ENCODE results near the gene GRAMD1A.
"Not testable (repeated sequence)": the region's sequence is repeated elsewhere in the genome, so short reads cannot be mapped to it uniquely, and the experiment has no call there.

Gene GRAMD1A

GRCh38 chr19:35049456-35049855 is 49.3 kb downstream of the GRAMD1A start:
- Histone ChIP-seq H3K27ac (peak overlapping the region in 3 of 11 experiments; percentile 24 to 91 (median 32); a peak in 3 of 22 replicates), H4K20me1 (peaks cover 0 to 11% (median 0%) of the 10 kb centered on the region in 11 experiments; a peak in 3 of 22 replicates), H3K4me3 (no peak overlapping the region), H3K9ac (peak overlapping the region in 1 of 11 experiments; percentile 41; a peak in 1 of 22 replicates), H3K9me3 (replicated peaks in 1 of 11) (no peaks in the 10 kb centered on the region), H3K4me2 (peak overlapping the region in 8 of 11 experiments; percentile 19 to 94 (median 76); a peak in 12 of 22 replicates), H3K36me3 (peaks cover 0 to 16% (median 0%) of the 10 kb centered on the region in 11 experiments; a peak in 1 of 22 replicates), H3K27me3 (no peaks in the 10 kb centered on the region), H3K4me1 (peaks cover 33 to 68% (median 62%) of the 10 kb centered on the region in 10 experiments)
- no peak for TF ChIP-seq Cebpa-rat (IDR thresholded peaks at IDR 0.05)

DNA sequence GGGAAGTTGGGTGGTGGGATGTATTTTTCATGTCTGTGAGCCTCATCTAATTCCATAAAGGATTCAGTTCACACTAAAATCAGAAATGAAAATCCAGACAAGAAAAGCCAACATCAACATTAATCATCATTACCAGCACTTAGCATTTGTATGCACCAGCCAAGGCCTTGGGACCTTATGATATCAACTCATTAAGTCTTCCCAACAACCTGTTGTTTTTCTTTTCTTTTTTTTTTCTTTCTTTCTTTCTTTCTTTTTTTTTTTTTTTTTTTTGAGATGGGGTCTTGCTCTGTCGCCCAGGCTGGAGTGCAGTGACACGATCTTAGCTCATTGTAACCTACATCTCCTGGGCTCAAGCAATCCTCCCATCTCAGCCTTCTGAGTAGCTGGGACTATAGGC is 50.5 kb downstream of the GRAMD1A start:
- H4K20me1 ChIP-seq, result not testable (repeated sequence)
- Histone ChIP-seq H3K4me1 (peaks cover 21 to 68% (median 54%) of the 10 kb centered on the region in 10 experiments), H3K36me3 (peaks cover 0 to 16% (median 0%) of the 10 kb centered on the region in 11 experiments; a peak in 1 of 22 replicates)

GRCh38 chr19:35051268-35051667 is 51.1 kb downstream of the GRAMD1A start:
- not testable (repeated sequence) for H3K9me3 ChIP-seq (replicated peaks in 1 of 11); H3K4me3 ChIP-seq; H4K20me1 ChIP-seq; H3K4me2 ChIP-seq; H3K27ac ChIP-seq; H3K9ac ChIP-seq; H3K27me3 ChIP-seq
- Histone ChIP-seq H3K36me3 (peaks cover 0 to 16% (median 0%) of the 10 kb centered on the region in 11 experiments; a peak in 1 of 22 replicates), H3K4me1 (peaks cover 15 to 66% (median 53%) of the 10 kb centered on the region in 10 experiments)

More for the DNA sequence above, 50.5 kb downstream of the GRAMD1A start:
- not testable (repeated sequence) for H3K4me2 ChIP-seq; H3K4me3 ChIP-seq; H3K9me3 ChIP-seq (replicated peaks in 1 of 11); H3K27me3 ChIP-seq; H3K9ac ChIP-seq; H3K27ac ChIP-seq

- Histone ChIP-seq H3K4me1 (peaks cover 10 to 65% (median 48%) of the 10 kb centered on the region in 10 experiments), H3K9ac (no peak overlapping the region), H3K27me3 (no peaks in the 10 kb centered on the region), H3K9me3 (replicated peaks in 1 of 11) (no peaks in the 10 kb centered on the region), H3K4me3 (no peak overlapping the region), H3K27ac (no peak overlapping the region), H3K4me2 (no peak overlapping the region), H3K36me3 (peaks cover 0 to 16% (median 0%) of the 10 kb centered on the region in 11 experiments; a peak in 1 of 22 replicates), H4K20me1 (no peaks in the 10 kb centered on the region)
- TF ChIP-seq Cebpa-rat (IDR thresholded peaks at IDR 0.05), result no peak
Measured at GRCh38 chr19:35051796-35052195, 51.7 kb downstream of the GRAMD1A start.

GRCh38 chr19:35052599-35053190 is 52.6 kb downstream of the GRAMD1A start:
- Histone ChIP-seq H3K36me3 (peaks cover 0 to 16% (median 0%) of the 10 kb centered on the region in 11 experiments; a peak in 1 of 22 replicates), H3K9ac (peak overlapping the region in 2 of 11 experiments; percentile 6 to 52; a peak in 2 of 22 replicates), H3K27me3 (no peaks in the 10 kb centered on the region), H4K20me1 (no peaks in the 10 kb centered on the region), H3K9me3 (replicated peaks in 1 of 11) (no peaks in the 10 kb centered on the region), H3K4me2 (peak overlapping the region in 4 of 11 experiments; percentile 36 to 53 (median 46); a peak in 8 of 22 replicates), H3K27ac (0 out of 22 replicates have a peak overlapping the region, but pooled peaks of 1 of the 11 experiments have one; percentile 10), H3K4me1 (peaks cover 7 to 56% (median 39%) of the 10 kb centered on the region in 10 experiments), H3K4me3 (no peak overlapping the region)
- TF ChIP-seq Cebpa-rat (IDR thresholded peaks at IDR 0.05), result no peak

- Histone ChIP-seq H3K4me1 (peaks cover 0 to 45% (median 28%) of the 10 kb centered on the region in 10 experiments; a peak in 16 of 20 replicates), H3K4me2 (peak overlapping the region in 4 of 11 experiments; percentile 36 to 53 (median 46); a peak in 4 of 22 replicates), H4K20me1 (no peaks in the 10 kb centered on the region), H3K36me3 (peaks cover 0 to 16% (median 0%) of the 10 kb centered on the region in 11 experiments; a peak in 1 of 22 replicates), H3K27me3 (no peaks in the 10 kb centered on the region), H3K27ac (no peak overlapping the region; a peak in 1 of 22 replicates), H3K9ac (no peak overlapping the region; a peak in 1 of 22 replicates), H3K9me3 (replicated peaks in 1 of 11) (no peaks in the 10 kb centered on the region), H3K4me3 (no peak overlapping the region)
- TF ChIP-seq Cebpa-rat (IDR thresholded peaks at IDR 0.05), result no peak
Measured at GRCh38 chr19:35053667-35054293, 53.7 kb downstream of the GRAMD1A start.

DNA sequence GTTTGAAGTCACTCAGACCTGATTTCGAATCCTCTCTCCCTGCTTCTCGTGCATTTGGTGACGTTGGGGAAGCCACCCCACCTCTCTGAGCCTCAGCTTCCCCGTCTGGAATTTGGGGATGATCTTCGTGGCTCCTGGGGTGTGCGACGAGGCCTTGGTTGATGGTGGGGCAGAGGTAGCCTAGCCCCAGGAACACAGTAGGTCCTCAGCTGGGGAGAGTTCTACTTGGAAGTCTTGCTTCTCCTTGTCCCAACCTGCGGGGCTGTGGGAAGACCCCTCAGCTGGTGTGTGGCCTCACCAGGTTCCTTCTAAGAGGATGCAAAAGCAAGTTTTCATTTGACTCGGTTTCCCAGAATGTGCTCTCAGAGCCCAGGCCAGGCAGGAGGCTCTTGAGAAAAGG is 54.5 kb downstream of the GRAMD1A start:
- Histone ChIP-seq H4K20me1 (no peaks in the 10 kb centered on the region), H3K4me2 (no peak overlapping the region), H3K27me3 (no peaks in the 10 kb centered on the region), H3K9ac (no peak overlapping the region), H3K9me3 (replicated peaks in 1 of 11) (no peaks in the 10 kb centered on the region), H3K4me1 (peaks cover 0 to 38% (median 21%) of the 10 kb centered on the region in 10 experiments; a peak in 16 of 20 replicates), H3K36me3 (peaks cover 0 to 12% (median 0%) of the 10 kb centered on the region in 11 experiments; a peak in 1 of 22 replicates), H3K27ac (no peak overlapping the region), H3K4me3 (no peak overlapping the region)
- TF ChIP-seq Cebpa-rat (IDR thresholded peaks at IDR 0.05), result no peak

DNA sequence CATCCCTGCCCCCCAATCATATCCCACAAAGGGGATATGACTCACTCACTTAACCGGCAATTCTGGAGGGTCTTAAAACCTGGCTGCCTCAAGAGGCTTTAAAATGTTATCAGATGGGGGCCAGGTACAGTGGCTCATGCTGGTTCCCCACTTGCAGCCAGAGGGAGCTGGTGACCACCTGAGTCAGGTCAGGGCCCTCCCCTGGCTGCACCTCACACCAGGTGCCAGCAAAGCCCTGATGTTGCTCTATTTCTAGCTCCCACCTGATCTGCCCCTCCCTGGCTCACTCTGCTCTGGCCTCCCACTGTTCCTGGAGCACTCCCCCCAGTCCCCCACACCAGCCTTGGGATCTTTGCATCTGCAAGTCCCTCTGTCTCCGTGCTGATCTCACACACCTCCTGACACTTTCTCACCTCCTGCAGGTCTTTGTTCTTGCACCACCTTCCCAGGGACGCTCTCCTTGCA is 55.6 kb downstream of the GRAMD1A start:
- H3K4me1 ChIP-seq, result peaks cover 0 to 38% (median 21%) of the 10 kb centered on the region in 10 experiments; a peak in 16 of 20 replicates
- TF ChIP-seq Cebpa-rat (IDR thresholded peaks at IDR 0.05), result no peak
- no peak overlapping the region for H3K27ac ChIP-seq
- no peak overlapping the region for H3K9ac ChIP-seq
- H3K4me2 ChIP-seq, result peak overlapping the region in 6 of 11 experiments; percentile 5 to 37 (median 18); a peak in 5 of 22 replicates
- H3K27me3 ChIP-seq, result no peaks in the 10 kb centered on the region
- peaks cover 0 to 4% (median 0%) of the 10 kb centered on the region in 11 experiments; a peak in 1 of 22 replicates for H3K36me3 ChIP-seq
- H3K4me3 ChIP-seq, result no peak overlapping the region
- H4K20me1 ChIP-seq, result no peaks in the 10 kb centered on the region
- H3K9me3 ChIP-seq (replicated peaks in 1 of 11), result no peaks in the 10 kb centered on the region

- no peak overlapping the region for H3K4me2 ChIP-seq
- 0 out of 22 replicates have a peak, but pooled peaks cover 0 to 2% (median 0%) of the 10 kb centered on the region in 11 experiments for H3K36me3 ChIP-seq
- H3K4me3 ChIP-seq, result no peak overlapping the region
- H3K27ac ChIP-seq, result no peak overlapping the region
- no peak overlapping the region; a peak in 1 of 22 replicates for H3K9ac ChIP-seq
- H3K4me1 ChIP-seq, result peaks cover 0 to 38% (median 21%) of the 10 kb centered on the region in 10 experiments; a peak in 16 of 20 replicates
- no peaks in the 10 kb centered on the region for H3K27me3 ChIP-seq
- H4K20me1 ChIP-seq, result no peaks in the 10 kb centered on the region
- H3K9me3 ChIP-seq (replicated peaks in 1 of 11), result no peaks in the 10 kb centered on the region
- TF ChIP-seq Cebpa-rat (IDR thresholded peaks at IDR 0.05), result no peak
Measured at GRCh38 chr19:35056513-35057063, 56.5 kb downstream of the GRAMD1A start.

Data from BLaER1 treated with 17β-estradiol and CSF1 and Interleukin-3, amounts not matched to agents 10 nM and 100 nM (cell line).